ENCODE results near the gene CDV3. TPM values are rescaled to one million over a fixed set of nuclear protein-coding genes. Genes with fewer than 3 reads are reported as not detected.
A peak's percentile ranks its signal among the peaks of the same experiment; 100 is the strongest.
"Not testable (repeated sequence)": the region's sequence is repeated elsewhere in the genome, so short reads cannot be mapped to it uniquely, and the experiment has no call there.

The CDV3 gene
- total RNA-seq, 1 donor from 2014 or later = 184 TPM

DNA sequence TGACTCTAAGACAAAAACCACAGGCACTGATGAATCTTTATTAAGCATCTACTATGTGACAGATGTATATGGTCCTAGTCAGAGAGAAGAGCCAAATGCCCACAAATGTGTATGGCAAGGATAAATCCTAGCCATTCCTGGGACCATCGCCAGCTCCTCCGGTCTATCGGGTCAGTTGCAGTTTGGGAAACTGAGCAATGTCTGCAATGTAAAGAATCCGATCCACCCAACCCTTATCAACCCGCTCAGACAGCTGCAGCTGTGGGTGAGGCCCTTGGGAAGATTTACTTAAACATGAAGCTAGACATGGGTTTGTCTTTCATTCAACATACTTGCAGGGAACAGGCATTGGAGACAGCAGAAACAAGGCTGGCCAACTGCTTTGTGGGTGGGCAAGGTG is 40.5 kb upstream of the CDV3 start:
- ATAC-seq = no peak
- no peaks in the 10 kb centered on the region for H3K36me3 ChIP-seq

DNA sequence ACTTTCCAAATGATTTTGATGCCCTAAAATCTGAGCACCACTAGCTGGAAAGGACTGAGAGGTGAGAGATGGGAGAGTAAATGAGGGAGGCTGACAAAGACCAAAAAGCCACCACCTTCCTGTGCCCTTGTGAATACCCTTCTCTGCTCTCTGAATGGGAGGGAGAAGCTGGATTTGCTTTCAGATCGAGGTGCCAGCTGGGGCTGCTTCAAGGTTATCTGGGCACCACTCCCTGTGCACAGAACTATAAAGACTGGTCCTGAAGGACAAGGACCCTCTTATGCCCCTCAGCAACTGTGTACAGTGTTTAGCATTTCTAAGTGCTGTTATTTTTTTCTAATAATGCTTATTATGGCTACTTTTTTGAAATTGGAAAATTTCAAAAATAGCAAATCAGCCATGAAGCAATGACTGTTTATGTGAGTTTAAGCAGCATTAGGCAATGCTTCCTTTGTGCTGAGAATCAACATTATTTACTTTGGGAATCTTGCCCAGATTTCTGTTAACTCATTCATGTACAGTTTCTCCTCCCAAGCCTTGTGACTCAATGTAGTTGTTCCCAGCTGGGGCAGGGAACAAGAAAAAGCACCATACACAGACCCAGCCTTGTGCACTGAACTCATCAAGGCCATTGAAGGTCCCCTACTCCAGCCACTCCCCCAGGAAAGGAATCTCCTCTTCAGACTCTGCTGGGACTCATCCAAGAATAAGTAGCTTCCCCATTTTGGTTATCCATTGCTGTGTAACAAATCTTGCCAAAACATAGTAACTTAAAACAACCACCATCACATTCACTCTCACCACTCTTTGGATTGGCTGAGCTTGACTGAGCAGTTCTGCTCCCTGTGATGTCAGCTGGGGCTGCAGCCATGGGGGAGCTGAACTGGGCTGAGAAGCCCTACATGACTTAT is 37.3 kb upstream of the CDV3 start:
- Histone ChIP-seq H3K27me3 (no peaks in the 10 kb centered on the region), H3K27ac (peak overlapping the region; percentile 68), H3K36me3 (no peaks in the 10 kb centered on the region), H3K4me1 (peaks cover 25% of the 10 kb centered on the region), H3K9me3 (no peaks in the 10 kb centered on the region), H3K4me3 (no peak overlapping the region)
- TF ChIP-seq, protein P1, sequence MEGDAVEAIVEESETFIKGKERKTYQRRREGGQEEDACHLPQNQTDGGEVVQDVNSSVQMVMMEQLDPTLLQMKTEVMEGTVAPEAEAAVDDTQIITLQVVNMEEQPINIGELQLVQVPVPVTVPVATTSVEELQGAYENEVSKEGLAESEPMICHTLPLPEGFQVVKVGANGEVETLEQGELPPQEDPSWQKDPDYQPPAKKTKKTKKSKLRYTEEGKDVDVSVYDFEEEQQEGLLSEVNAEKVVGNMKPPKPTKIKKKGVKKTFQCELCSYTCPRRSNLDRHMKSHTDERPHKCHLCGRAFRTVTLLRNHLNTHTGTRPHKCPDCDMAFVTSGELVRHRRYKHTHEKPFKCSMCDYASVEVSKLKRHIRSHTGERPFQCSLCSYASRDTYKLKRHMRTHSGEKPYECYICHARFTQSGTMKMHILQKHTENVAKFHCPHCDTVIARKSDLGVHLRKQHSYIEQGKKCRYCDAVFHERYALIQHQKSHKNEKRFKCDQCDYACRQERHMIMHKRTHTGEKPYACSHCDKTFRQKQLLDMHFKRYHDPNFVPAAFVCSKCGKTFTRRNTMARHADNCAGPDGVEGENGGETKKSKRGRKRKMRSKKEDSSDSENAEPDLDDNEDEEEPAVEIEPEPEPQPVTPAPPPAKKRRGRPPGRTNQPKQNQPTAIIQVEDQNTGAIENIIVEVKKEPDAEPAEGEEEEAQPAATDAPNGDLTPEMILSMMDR (IDR thresholded peaks at IDR 0.05) = no peak
- intact Hi-C loops (cut with DNase I) = no loop called here
- DNase-seq (no peak), ATAC-seq (peak; percentile 68)

More for the DNA sequence above, 40.5 kb upstream of the CDV3 start:
- peaks cover 20% of the 10 kb centered on the region for H3K4me1 ChIP-seq
- H3K4me3 ChIP-seq = no peak overlapping the region
- no peak for DNase-seq
- TF ChIP-seq, protein P1 (IDR thresholded peaks at IDR 0.05) = no peak
- no peaks in the 10 kb centered on the region for H3K9me3 ChIP-seq
- no peaks in the 10 kb centered on the region for H3K27me3 ChIP-seq
- intact Hi-C loops (cut with DNase I) = no loop called here
- no peak overlapping the region for H3K27ac ChIP-seq

DNA sequence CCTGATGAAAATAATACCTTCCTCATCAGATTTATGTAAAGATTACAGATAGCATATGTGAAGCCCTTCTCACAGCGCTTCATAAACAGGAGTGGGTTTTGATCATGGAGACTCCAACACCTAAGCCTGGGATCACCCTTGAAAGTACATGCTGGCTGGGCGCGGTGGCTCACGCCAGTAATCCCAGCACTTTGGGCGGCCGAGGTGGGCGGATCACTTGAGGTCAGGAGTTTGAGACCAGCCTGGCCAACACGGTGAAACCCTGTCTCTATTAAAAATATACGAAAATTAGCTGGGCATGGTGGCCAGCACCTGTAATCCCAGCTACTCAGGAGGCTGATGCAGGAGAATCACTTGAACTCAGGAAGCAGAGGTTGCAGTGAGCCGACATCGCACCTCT is 36.4 kb upstream of the CDV3 start:
- H3K36me3 ChIP-seq; H3K9me3 ChIP-seq; H3K27ac ChIP-seq; H3K27me3 ChIP-seq; DNase-seq; ATAC-seq; intact Hi-C loops (cut with DNase I); H3K4me3 ChIP-seq: not testable (repeated sequence)
- H3K4me1 ChIP-seq = peaks cover 25% of the 10 kb centered on the region

DNA sequence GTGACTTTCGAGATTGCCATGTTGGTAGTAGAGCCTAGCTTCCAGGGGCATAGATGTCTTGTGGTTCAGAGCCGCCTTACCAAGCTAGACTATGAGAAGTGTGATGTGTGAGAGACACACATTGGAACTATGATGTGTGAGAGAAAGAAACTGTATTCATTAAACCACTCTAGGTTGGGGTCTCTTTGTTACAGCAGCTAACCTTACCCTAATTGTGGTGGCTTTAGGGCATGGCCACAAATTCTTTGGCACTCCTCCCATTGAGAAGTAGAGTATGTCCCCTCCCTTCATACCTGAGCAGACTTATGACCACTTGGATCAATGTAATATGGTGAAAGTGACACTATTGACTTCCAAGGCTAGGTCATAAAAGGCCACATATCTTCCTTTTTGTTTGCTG is 35.3 kb upstream of the CDV3 start:
- Histone ChIP-seq H3K27me3 (no peaks in the 10 kb centered on the region), H3K36me3 (no peaks in the 10 kb centered on the region), H3K9me3 (no peaks in the 10 kb centered on the region), H3K4me1 (peaks cover 25% of the 10 kb centered on the region), H3K27ac (no peak overlapping the region), H3K4me3 (no peak overlapping the region)
- ATAC-seq (no peak), DNase-seq (no peak)
- TF ChIP-seq, protein P1 (IDR thresholded peaks at IDR 0.05) = no peak
- intact Hi-C loops (cut with DNase I) = no loop called here

DNA sequence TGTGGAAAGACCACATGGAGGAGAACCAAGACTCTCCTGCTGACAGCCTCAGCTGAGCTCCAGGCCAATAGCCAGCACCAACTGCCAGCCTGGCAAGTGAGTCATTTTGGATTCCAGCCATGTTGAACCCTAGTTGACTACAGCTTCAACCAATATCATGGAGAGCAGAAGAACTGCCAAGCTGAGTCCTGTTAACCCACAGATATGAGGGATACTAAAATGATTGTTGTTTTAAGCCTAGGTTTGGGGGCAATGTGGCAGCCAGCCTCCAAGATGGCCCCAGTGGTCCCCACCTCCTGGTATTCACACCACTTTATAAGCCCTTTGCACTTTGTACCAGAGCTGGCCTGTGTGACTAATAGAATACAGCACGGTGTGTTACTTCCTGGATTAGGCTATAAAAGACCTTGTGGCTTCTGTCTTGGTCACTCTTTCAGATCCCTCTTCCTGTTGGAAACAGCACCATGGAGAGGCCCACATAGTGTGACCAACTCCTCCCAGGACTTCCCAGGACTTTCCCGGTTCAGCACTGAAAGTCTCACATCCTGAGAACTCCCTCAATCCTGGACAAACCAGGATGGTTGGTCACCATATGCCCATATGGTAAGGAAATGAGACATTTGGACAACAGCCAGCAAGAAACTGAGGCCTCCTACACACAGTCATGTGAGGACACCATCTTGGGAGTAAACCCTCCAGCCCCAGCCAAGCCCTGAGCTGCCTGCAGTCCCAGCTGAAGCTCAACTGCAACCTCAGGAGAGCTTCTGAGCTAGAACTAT is 32.4 kb upstream of the CDV3 start:
- DNase-seq (no peak), ATAC-seq (peak; percentile 48)
- Histone ChIP-seq H3K36me3 (no peaks in the 10 kb centered on the region), H3K27ac (no peak overlapping the region), H3K27me3 (no peaks in the 10 kb centered on the region), H3K4me3 (no peak overlapping the region), H3K9me3 (no peaks in the 10 kb centered on the region), H3K4me1 (peaks cover 16% of the 10 kb centered on the region)
- intact Hi-C loops (cut with DNase I) = no loop called here
- TF ChIP-seq, protein P1 (IDR thresholded peaks at IDR 0.05) = no peak

DNA sequence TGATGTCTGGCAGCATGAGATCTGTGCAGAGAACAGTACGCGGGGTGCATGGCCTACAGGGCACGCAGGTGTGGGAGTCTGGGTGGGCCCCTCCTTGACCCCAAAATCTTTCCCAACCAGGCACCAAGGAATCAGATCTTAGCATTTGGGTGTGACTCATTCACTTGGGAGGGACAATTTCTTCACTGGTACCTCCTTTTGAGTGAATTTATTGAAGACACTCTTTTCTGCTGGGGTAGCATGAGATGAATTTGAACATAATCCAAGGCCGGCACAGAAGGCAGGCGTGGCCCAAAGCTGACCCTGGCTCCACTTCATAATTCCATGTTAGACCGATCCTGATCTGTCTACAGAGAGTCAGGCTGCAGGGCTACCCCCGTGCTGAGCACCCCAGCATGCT is 30.6 kb upstream of the CDV3 start:
- H3K4me1 ChIP-seq = peaks cover 10% of the 10 kb centered on the region
- H3K9me3 ChIP-seq = no peaks in the 10 kb centered on the region
- no peak overlapping the region for H3K27ac ChIP-seq
- H3K27me3 ChIP-seq = no peaks in the 10 kb centered on the region
- H3K36me3 ChIP-seq = no peaks in the 10 kb centered on the region
- no peak for DNase-seq
- no peak overlapping the region for H3K4me3 ChIP-seq
- no peak for ATAC-seq
- intact Hi-C loops (cut with DNase I) = no loop called here
- TF ChIP-seq, protein P1 (IDR thresholded peaks at IDR 0.05) = no peak

DNA sequence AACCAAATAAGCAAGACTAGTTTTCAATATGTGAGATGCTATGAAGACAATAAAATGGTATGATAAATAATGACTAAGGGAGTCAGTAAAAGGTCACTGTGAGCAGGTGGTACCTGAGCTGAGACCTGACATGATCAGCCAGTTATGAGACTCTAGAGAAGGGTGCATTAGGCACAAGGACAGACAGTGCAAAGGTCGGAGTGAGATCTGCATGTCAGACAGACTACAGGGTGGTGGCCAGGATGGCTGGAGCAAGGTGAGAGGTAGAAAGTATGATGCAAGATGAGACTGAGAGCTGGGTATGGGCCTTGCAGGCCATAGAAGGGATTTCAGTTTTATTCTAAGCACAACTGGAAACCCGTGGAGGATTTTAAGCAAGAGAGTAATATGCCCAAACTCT is 28.5 kb upstream of the CDV3 start:
- intact Hi-C loops (cut with DNase I) = not testable (repeated sequence)

More for the DNA sequence above, 28.5 kb upstream of the CDV3 start:
- not testable (repeated sequence) for H3K9me3 ChIP-seq, H3K27me3 ChIP-seq, ATAC-seq, H3K4me3 ChIP-seq, H3K36me3 ChIP-seq, H3K27ac ChIP-seq, DNase-seq
- peaks cover 10% of the 10 kb centered on the region for H3K4me1 ChIP-seq

Data from upper lobe of right lung (tissue), 1 donor.